Activated naive CD4-positive, alpha-beta T cell treated with anti-CD3 and anti-CD28 coated beads, Interleukin-2, amount 50 U/mL, for 72 hours (primary cell): ENCODE data around the gene ABCC3. TPM values are rescaled to one million over a fixed set of nuclear protein-coding genes. Genes with fewer than 3 reads are reported as not detected.

Experiments used
- ATAC-seq, 2 donors: fragments of 150-1000 bp; cut with Tn5 transposase; 2 replicates each; pipeline ENCODE4 v1.10.0; 2021; ENCODE audit warnings: mild to moderate bottlenecking in 2 of 2, moderate library complexity in 2 of 2
- DNase-seq, 2 donors: peaks; one replicate each; pipeline ENCODE4 v3.0.0; 2021 to 2022; ENCODE audit warnings: low spot score in 2 of 2
- H3K27ac Mint-ChIP-seq, 2 donors: one replicate each; pipeline ENCODE4 v1.8.0; 2022; ENCODE audit warnings: mild to moderate bottlenecking in 2 of 2, mixed read lengths in 2 of 2
- H3K36me3 Mint-ChIP-seq, 2 donors: one replicate each; pipeline ENCODE4 v1.8.0; 2022; ENCODE audit warnings: mixed read lengths in 2 of 2
- H3K9me3 Mint-ChIP-seq, 2 donors: one replicate each; pipeline ENCODE4 v1.8.0; 2022; ENCODE audit warnings: mixed read lengths in 2 of 2
- total RNA-seq, 2 donors: library from RNA; stranded (reverse); gene quantifications; one replicate each; pipeline ENCODE4 v1.2.3, GENCODE V29; 2022

Gene ABCC3
- total RNA-seq, 2 donors from 2014 or later = not detected

GRCh38 chr17:50634915-50635731, 442 bp downstream of the ABCC3 start:
- Mint-ChIP-seq H3K27ac (no peak overlapping the region), H3K36me3 (no peaks in the 10 kb centered on the region), H3K9me3 (no peaks in the 10 kb centered on the region)
- ATAC-seq (no peak), DNase-seq (no peak)

DNA sequence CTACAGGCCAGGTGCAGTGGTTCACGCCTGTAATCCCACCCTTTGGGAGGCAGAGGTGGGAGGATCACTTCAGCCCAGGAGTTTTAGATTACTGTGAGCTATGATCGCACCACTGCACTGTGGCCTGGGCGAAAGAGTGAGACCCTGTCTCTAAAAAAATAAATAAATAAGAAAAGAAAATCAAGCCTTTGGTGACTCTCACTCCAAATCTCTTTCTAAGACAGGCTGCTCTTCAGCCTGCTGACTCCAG, 976 bp downstream of the ABCC3 start:
- H3K36me3 Mint-ChIP-seq = no peaks in the 10 kb centered on the region
- ATAC-seq = no peak
- DNase-seq = no peak
- H3K9me3 Mint-ChIP-seq = no peaks in the 10 kb centered on the region
- no peak overlapping the region for H3K27ac Mint-ChIP-seq

- Mint-ChIP-seq H3K36me3 (no peaks in the 10 kb centered on the region), H3K27ac (no peak overlapping the region), H3K9me3 (no peaks in the 10 kb centered on the region)
- no peak for DNase-seq
- ATAC-seq = no peak
Observed at GRCh38 chr17:50635982-50636803, 1.5 kb downstream of the ABCC3 start.

- H3K36me3 Mint-ChIP-seq = no peaks in the 10 kb centered on the region
- H3K9me3 Mint-ChIP-seq = no peaks in the 10 kb centered on the region
- no peak overlapping the region for H3K27ac Mint-ChIP-seq
- no peak for DNase-seq
- no peak for ATAC-seq
Observed at GRCh38 chr17:50636804-50637195, 2.1 kb downstream of the ABCC3 start.

- Mint-ChIP-seq H3K36me3 (no peaks in the 10 kb centered on the region), H3K9me3 (no peaks in the 10 kb centered on the region), H3K27ac (no peak overlapping the region)
- DNase-seq = no peak
- ATAC-seq = no peak
Observed at GRCh38 chr17:50637829-50638605, 3.3 kb downstream of the ABCC3 start.

GRCh38 chr17:50638606-50638965, 3.9 kb downstream of the ABCC3 start:
- H3K27ac Mint-ChIP-seq = no peak overlapping the region
- H3K9me3 Mint-ChIP-seq = no peaks in the 10 kb centered on the region
- H3K36me3 Mint-ChIP-seq = no peaks in the 10 kb centered on the region
- DNase-seq = no peak
- ATAC-seq = no peak

DNA sequence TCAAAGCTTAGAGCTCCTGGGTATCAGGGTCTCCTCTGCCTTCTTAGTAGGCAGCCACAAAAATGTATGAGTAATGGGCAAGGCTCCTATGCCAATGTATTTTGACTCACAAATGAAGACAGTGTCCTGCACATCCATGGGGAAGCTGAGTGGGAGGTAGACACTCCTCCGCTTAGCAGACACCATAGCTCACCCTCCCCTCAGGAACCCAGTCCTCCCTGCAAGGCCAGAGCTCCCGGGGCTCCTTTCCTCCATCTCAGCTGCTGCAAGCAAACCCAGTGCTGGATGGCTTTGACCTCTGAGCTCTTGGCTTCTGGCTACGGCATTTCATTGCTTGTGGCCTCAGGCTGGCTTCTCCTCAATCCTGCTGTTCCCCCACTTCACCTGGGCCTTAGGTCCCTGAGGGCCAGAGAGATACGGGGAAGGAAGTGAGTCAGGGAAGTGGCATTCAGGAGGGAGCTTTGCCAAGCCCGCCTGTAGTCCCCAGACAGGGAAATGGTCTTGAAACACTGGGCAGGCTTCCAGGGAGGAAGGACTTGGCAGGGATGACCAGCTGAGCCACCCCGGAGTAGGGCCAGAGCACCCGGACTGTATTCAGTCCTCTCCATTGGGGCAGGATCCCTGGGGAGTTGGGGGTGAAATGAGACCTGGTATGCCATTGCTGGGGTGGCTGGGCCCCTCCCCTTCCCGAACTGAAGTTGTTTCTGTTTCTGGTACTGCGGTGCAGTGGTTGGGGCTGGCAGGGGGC, 4.5 kb downstream of the ABCC3 start:
- no peak for DNase-seq
- ATAC-seq = no peak
- Mint-ChIP-seq H3K9me3 (no peaks in the 10 kb centered on the region), H3K36me3 (no peaks in the 10 kb centered on the region), H3K27ac (no peak overlapping the region)

DNA sequence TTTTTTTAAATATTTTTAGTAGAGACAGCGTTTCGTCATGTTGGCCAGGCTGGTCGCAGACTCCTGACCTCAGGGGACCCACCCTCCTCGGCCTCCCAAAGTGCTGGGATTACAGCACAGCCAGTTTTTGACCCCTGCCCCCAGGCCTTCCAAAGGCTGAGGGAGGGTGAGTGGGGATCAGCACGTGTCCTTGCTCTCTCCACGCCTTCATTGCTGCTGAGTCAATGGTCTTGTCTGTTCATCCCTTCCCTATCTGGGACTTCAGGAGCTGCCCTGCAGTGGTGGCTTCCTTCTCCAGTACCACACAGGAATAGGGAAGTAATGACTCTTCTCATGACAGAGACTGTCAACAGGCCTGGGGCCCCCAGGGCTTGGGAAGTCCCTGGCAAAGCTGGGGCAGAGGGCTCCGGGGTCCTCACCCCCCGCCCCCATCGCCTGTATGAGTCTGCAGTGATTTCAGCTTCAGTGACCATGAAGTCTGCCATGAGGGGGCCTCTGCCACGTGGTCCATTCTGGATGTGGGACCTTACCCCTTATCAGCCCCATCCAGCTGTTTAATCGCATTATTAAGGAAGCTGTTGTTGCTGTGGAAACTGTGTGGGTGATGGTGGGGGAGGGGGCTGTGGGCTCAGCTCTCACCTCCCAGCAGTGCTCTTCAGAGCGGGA, 6.1 kb downstream of the ABCC3 start:
- Mint-ChIP-seq H3K27ac (no peak overlapping the region), H3K36me3 (no peaks in the 10 kb centered on the region), H3K9me3 (no peaks in the 10 kb centered on the region)
- ATAC-seq (no peak), DNase-seq (no peak)

DNA sequence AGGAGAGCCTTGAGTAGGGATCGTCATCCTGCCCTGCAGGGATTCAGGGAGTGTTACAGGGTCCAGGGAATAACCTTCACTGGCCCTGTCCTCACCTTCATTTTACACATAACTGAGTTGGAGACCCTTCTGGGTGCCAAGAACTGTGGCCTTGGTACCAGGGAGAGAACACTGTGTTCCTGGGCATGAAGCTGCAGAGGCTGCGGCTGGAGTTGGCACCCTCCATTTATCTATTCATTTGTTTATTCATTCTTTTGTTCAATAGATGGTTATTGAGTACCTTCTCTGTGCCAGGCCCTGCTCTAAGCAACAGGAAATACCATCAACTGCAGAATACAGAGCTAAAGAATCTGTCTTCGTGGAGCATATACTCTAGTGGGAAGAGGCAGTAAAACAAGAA, 6.7 kb downstream of the ABCC3 start:
- Mint-ChIP-seq H3K27ac (no peak overlapping the region), H3K9me3 (no peaks in the 10 kb centered on the region), H3K36me3 (no peaks in the 10 kb centered on the region)
- ATAC-seq (no peak), DNase-seq (no peak)

DNA sequence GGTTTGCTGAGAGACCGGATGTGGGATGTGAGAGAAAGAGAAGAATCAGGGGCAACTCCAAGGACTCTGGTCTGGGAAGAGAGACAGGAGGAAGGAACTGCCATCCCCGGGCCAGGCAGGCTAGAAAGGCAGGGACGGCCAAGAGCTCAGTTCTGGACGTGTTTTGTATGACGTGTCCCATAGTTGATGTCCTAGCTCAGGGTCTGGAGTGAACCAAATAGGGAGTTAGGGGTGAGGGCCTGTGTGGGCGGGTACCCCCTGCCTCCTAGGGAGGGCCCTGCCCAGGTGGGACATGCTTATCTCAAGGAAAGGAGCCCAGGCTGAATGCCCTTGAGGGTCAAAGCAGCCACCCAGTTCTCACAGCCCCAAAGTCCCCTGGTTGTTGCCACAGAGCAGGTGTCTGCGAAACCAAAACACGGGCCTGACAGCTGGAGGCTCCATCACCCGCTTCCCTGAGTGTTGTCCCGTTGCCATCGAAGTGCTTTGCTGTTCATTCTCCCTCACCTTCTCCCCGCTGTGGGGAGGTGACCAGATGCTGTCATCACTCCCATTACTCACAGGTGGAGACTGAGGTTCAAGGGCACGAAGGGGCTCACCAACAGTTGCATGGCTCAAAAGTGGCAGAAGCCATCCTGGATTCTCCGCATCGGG, 7.5 kb downstream of the ABCC3 start:
- Mint-ChIP-seq H3K27ac (no peak overlapping the region), H3K9me3 (no peaks in the 10 kb centered on the region), H3K36me3 (no peaks in the 10 kb centered on the region)
- no peak for ATAC-seq
- no peak for DNase-seq

GRCh38 chr17:50642722-50643656, 8.3 kb downstream of the ABCC3 start:
- Mint-ChIP-seq H3K36me3 (no peaks in the 10 kb centered on the region), H3K9me3 (no peaks in the 10 kb centered on the region), H3K27ac (no peak overlapping the region)
- ATAC-seq (no peak), DNase-seq (no peak)

- Mint-ChIP-seq H3K27ac (no peak overlapping the region), H3K9me3 (no peaks in the 10 kb centered on the region), H3K36me3 (no peaks in the 10 kb centered on the region)
- no peak for ATAC-seq
- no peak for DNase-seq
Observed at GRCh38 chr17:50645748-50646682, 11.3 kb downstream of the ABCC3 start.

- Mint-ChIP-seq H3K9me3 (no peaks in the 10 kb centered on the region), H3K27ac (no peak overlapping the region), H3K36me3 (peaks cover 0 to 6% of the 10 kb centered on the region in 2 donors)
- no peak for DNase-seq
- ATAC-seq = no peak
Observed at GRCh38 chr17:50647187-50647586, 12.5 kb downstream of the ABCC3 start.
